ENCODE results near the gene HEXIM2.

Gene HEXIM2

DNA sequence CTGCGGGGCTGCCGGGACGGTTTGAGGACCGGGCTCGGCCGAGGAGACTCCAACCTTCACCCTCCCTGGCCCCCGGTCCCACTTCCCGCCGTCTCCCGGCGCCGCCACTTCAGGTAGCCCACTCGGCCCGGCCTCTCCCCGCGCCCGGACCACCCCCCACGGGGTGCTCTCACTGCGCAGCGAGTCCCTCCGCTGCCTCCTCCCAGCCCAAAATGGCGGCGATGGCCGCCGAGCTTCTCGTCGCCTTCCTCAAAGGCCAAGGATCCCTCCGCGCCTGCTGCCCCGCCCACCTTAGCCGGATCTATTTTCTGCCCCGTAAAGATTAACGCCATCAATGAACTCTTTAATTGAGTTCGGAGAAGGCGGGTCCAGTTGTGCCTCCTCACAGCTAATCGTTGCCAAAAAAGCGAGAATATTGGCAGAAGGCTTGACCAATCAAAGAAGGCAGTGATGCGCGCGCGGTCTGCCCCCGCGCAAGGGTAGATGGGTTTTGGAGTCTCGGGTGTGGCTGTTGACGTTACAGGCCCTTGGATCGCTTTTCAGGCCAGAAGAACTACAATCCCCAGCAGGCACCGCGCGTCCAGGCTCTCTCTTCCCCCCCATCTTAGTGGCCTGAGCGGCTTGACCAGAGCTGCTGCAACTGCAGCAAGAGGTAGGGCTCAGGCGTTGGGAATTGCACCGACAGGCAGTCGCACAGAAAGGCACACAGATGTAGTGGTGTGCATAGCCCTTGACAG, at the start of gene HEXIM2 (continued):
- TF ChIP-seq, protein P1, sequence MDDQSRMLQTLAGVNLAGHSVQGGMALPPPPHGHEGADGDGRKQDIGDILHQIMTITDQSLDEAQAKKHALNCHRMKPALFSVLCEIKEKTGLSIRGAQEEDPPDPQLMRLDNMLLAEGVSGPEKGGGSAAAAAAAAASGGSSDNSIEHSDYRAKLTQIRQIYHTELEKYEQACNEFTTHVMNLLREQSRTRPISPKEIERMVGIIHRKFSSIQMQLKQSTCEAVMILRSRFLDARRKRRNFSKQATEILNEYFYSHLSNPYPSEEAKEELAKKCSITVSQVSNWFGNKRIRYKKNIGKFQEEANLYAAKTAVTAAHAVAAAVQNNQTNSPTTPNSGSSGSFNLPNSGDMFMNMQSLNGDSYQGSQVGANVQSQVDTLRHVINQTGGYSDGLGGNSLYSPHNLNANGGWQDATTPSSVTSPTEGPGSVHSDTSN (CRISPR knock-in tag; IDR thresholded peaks at IDR 0.05) = 0 out of 2 replicates have a peak, but pooled peaks have one; percentile 92
- TF ChIP-seq ZNF292 (tag by site-specific recombination; IDR thresholded peaks at IDR 0.05; ENCODE audit: borderline replicate concordance, low read depth) (no peak), ZNF146 (tag by site-specific recombination; IDR thresholded peaks at IDR 0.05) (peak; percentile 89), ZNF791 (tag by site-specific recombination; IDR thresholded peaks at IDR 0.05) (no peak), OSR2 (tag by site-specific recombination; IDR thresholded peaks at IDR 0.05) (peak; percentile 47; the same call in 1 of the 2 replicates), ZNF274 (IDR thresholded peaks at IDR 0.05; ENCODE audit: low read length) (no peak), ZNF274 (tag by site-specific recombination; IDR thresholded peaks at IDR 0.05; ENCODE audit: borderline replicate concordance) (no peak), ZNF16 (tag by site-specific recombination; IDR thresholded peaks at IDR 0.05; ENCODE audit: low read depth) (no peak), ZBTB7A (tag by site-specific recombination; IDR thresholded peaks at IDR 0.05; ENCODE audit: low read depth) (peak; percentile 96; the same call in 1 of the 2 replicates), ZNF624 (tag by site-specific recombination; IDR thresholded peaks at IDR 0.05) (0 out of 2 replicates have a peak, but pooled peaks have one; percentile 71), SP7 (tag by site-specific recombination; IDR thresholded peaks at IDR 0.05) (peak; percentile 92), ZNF324 (tag by site-specific recombination; IDR thresholded peaks at IDR 0.05) (peak; percentile 97), ZNF398 (tag by site-specific recombination; IDR thresholded peaks at IDR 0.05) (no peak; the same call in 1 of the 2 replicates), ZNF214 (tag by site-specific recombination; IDR thresholded peaks at IDR 0.05; ENCODE audit: borderline replicate concordance) (no peak), ZNF561 (tag by site-specific recombination; IDR thresholded peaks at IDR 0.05; ENCODE audit: borderline replicate concordance) (peak; percentile 83; the same call in 1 of the 2 replicates), ZNF23 (tag by site-specific recombination; IDR thresholded peaks at IDR 0.05; ENCODE audit: borderline replicate concordance) (no peak), ZSCAN18 (tag by site-specific recombination; IDR thresholded peaks at IDR 0.05) (no peak), SP3 (tag by site-specific recombination; IDR thresholded peaks at IDR 0.05) (peak; percentile 99), ZNF488 (tag by site-specific recombination; IDR thresholded peaks at IDR 0.05) (no peak), GLI4 (tag by site-specific recombination; IDR thresholded peaks at IDR 0.05) (peak; percentile 96)
- TF ChIP-seq, protein P2, sequence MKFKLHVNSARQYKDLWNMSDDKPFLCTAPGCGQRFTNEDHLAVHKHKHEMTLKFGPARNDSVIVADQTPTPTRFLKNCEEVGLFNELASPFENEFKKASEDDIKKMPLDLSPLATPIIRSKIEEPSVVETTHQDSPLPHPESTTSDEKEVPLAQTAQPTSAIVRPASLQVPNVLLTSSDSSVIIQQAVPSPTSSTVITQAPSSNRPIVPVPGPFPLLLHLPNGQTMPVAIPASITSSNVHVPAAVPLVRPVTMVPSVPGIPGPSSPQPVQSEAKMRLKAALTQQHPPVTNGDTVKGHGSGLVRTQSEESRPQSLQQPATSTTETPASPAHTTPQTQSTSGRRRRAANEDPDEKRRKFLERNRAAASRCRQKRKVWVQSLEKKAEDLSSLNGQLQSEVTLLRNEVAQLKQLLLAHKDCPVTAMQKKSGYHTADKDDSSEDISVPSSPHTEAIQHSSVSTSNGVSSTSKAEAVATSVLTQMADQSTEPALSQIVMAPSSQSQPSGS (tag by site-specific recombination; IDR thresholded peaks at IDR 0.05; ENCODE audit: low read depth) = peak; percentile 51
- TF ChIP-seq, protein P3, sequence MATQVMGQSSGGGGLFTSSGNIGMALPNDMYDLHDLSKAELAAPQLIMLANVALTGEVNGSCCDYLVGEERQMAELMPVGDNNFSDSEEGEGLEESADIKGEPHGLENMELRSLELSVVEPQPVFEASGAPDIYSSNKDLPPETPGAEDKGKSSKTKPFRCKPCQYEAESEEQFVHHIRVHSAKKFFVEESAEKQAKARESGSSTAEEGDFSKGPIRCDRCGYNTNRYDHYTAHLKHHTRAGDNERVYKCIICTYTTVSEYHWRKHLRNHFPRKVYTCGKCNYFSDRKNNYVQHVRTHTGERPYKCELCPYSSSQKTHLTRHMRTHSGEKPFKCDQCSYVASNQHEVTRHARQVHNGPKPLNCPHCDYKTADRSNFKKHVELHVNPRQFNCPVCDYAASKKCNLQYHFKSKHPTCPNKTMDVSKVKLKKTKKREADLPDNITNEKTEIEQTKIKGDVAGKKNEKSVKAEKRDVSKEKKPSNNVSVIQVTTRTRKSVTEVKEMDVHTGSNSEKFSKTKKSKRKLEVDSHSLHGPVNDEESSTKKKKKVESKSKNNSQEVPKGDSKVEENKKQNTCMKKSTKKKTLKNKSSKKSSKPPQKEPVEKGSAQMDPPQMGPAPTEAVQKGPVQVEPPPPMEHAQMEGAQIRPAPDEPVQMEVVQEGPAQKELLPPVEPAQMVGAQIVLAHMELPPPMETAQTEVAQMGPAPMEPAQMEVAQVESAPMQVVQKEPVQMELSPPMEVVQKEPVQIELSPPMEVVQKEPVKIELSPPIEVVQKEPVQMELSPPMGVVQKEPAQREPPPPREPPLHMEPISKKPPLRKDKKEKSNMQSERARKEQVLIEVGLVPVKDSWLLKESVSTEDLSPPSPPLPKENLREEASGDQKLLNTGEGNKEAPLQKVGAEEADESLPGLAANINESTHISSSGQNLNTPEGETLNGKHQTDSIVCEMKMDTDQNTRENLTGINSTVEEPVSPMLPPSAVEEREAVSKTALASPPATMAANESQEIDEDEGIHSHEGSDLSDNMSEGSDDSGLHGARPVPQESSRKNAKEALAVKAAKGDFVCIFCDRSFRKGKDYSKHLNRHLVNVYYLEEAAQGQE (tag by site-specific recombination; IDR thresholded peaks at IDR 0.05) = peak; percentile 67
- TF ChIP-seq, protein P4, sequence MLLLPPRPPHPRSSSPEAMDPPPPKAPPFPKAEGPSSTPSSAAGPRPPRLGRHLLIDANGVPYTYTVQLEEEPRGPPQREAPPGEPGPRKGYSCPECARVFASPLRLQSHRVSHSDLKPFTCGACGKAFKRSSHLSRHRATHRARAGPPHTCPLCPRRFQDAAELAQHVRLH (tag by site-specific recombination; IDR thresholded peaks at IDR 0.05) = peak; percentile 76
- TF ChIP-seq, protein P5, sequence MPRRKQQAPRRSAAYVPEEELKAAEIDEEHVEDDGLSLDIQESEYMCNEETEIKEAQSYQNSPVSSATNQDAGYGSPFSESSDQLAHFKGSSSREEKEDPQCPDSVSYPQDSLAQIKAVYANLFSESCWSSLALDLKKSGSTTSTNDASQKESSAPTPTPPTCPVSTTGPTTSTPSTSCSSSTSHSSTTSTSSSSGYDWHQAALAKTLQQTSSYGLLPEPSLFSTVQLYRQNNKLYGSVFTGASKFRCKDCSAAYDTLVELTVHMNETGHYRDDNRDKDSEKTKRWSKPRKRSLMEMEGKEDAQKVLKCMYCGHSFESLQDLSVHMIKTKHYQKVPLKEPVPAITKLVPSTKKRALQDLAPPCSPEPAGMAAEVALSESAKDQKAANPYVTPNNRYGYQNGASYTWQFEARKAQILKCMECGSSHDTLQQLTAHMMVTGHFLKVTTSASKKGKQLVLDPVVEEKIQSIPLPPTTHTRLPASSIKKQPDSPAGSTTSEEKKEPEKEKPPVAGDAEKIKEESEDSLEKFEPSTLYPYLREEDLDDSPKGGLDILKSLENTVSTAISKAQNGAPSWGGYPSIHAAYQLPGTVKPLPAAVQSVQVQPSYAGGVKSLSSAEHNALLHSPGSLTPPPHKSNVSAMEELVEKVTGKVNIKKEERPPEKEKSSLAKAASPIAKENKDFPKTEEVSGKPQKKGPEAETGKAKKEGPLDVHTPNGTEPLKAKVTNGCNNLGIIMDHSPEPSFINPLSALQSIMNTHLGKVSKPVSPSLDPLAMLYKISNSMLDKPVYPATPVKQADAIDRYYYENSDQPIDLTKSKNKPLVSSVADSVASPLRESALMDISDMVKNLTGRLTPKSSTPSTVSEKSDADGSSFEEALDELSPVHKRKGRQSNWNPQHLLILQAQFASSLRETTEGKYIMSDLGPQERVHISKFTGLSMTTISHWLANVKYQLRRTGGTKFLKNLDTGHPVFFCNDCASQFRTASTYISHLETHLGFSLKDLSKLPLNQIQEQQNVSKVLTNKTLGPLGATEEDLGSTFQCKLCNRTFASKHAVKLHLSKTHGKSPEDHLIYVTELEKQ (tag by site-specific recombination; IDR thresholded peaks at IDR 0.05; ENCODE audit: borderline replicate concordance) = peak; percentile 14; the same call in 1 of the 2 replicates

Data from HEK293 (cell line).